ENCODE data around the gene INCA1.

INCA1 gene, protein sequence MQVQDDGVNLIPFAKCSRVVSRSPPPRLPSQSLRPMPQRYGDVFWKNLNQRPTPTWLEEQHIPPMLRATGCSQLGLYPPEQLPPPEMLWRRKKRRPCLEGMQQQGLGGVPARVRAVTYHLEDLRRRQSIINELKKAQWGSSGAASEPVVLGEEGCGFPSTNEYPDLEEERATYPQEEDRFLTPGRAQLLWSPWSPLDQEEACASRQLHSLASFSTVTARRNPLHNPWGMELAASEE

DNA sequence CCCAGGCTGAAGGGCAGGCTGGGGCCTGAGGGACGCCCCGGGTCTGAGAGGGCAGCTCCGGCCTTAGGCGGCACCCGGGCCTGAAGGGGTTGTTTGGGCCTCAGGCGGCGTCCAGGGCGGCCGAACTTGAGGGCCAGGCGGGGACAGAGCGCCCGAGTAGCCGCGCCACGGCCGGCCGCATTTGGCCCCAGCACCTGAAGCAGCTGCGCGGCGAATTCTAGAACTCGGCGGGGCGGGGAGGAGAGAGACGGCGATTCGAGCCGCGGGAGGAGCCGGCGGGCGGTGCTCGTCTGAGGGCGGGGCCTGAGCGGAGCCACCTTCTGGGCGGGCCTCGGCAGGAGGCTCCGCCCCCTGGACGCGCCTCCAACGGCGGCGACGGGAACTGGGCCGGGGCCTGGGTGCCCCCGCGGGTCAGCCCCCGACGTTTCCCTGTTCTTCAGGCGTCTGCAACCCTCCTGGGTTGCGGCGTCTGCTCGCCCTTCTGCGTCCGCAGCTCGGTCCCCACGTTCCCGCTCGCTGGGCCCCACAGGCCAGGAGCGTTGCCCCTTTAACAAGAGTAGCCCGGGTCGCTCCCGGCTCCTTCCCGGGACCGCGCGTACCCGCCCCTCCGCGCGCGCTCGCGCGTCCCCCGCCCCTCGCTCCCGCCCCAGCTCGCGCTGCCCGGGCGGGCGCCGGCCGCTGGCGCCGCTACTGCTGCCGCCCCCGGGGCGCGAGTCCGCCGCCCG is at the start of gene INCA1, which contains the start of gene KIF1C:
Gene INCA1 (minus strand): TSS at position 221 of the 725 bp plus-strand sequence. CDS start 3,085 bp downstream, outside the sequence.
Gene KIF1C (plus strand): TSS at position 649 of the 725 bp plus-strand sequence. CDS start 2,297 bp downstream, outside the sequence.
- Histone ChIP-seq H3K27me3 (replicated peaks; ENCODE audit: control insufficient read depth, insufficient read depth, low read length) (no peaks in the 10 kb centered on the region), H3K4me3 (replicated peaks; ENCODE audit: low read depth, low read length) (peak within 1 kb of the TSS; percentile 96), H3K36me3 (ENCODE audit: control insufficient read depth, insufficient read depth, low read length) (peaks cover 13% of the 10 kb centered on the region)
- DNase-seq (ENCODE audit: extremely low read depth, insufficient read length), result peak; percentile 91
- TF ChIP-seq, protein P1, sequence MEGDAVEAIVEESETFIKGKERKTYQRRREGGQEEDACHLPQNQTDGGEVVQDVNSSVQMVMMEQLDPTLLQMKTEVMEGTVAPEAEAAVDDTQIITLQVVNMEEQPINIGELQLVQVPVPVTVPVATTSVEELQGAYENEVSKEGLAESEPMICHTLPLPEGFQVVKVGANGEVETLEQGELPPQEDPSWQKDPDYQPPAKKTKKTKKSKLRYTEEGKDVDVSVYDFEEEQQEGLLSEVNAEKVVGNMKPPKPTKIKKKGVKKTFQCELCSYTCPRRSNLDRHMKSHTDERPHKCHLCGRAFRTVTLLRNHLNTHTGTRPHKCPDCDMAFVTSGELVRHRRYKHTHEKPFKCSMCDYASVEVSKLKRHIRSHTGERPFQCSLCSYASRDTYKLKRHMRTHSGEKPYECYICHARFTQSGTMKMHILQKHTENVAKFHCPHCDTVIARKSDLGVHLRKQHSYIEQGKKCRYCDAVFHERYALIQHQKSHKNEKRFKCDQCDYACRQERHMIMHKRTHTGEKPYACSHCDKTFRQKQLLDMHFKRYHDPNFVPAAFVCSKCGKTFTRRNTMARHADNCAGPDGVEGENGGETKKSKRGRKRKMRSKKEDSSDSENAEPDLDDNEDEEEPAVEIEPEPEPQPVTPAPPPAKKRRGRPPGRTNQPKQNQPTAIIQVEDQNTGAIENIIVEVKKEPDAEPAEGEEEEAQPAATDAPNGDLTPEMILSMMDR (IDR thresholded peaks at IDR 0.05; ENCODE audit: insufficient read depth, low read length, poor library complexity, severe bottlenecking), result peak; percentile 1

DNA sequence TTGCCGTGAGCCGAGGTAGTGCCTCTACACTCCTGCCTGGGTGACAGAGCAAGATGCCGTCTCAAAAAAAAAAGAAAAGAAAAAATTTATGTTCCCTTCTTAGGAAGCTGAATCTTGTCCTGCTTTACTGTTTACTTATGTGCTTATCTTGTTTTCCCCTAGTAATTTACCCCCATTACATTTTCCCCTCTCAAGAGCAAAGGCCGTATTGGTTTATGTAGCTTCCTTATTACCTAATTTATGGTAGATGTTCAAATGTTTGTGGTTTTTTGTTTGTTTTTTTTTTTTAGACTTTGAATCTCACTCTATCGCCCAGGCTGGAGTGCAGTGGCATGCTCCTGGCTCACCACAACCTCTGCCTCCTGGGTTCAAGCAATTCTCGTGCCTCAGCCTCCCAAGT is 48.2 kb upstream of the INCA1 start:
- H3K36me3 ChIP-seq (ENCODE audit: control insufficient read depth, insufficient read depth, low read length), result no peaks in the 10 kb centered on the region
- H3K27me3 ChIP-seq (replicated peaks; ENCODE audit: control insufficient read depth, insufficient read depth, low read length), result no peaks in the 10 kb centered on the region
- H3K4me3 ChIP-seq (replicated peaks; ENCODE audit: low read depth, low read length), result no peak overlapping the region
- TF ChIP-seq, protein P1 (IDR thresholded peaks at IDR 0.05; ENCODE audit: insufficient read depth, low read length, poor library complexity, severe bottlenecking), result no peak
- no peak for DNase-seq (ENCODE audit: extremely low read depth, insufficient read length)

DNA sequence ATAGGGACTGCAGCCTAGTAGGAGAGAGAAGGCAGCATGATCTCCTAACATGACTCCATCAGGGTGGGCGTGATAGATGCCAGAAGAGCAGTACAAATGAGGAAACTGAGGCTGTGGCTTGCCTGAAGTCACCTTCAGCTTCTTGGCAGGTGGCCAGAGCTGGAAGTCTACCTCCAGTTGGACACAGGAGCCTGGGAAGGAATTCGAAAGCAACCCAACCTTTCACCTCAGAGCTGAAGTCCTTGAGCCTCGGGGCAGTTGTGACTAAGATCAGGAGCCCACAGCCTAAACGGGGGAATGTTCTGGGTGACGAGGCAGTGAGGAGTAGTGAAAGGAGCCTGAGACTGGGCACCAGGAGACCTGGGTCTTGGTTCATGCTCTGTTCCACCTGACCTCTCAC is 47.3 kb upstream of the INCA1 start:
- Histone ChIP-seq H3K27me3 (replicated peaks; ENCODE audit: control insufficient read depth, insufficient read depth, low read length) (no peaks in the 10 kb centered on the region), H3K4me3 (replicated peaks; ENCODE audit: low read depth, low read length) (no peak overlapping the region), H3K36me3 (ENCODE audit: control insufficient read depth, insufficient read depth, low read length) (no peaks in the 10 kb centered on the region)
- TF ChIP-seq, protein P1 (IDR thresholded peaks at IDR 0.05; ENCODE audit: insufficient read depth, low read length, poor library complexity, severe bottlenecking), result no peak
- DNase-seq (ENCODE audit: extremely low read depth, insufficient read length), result no peak

DNA sequence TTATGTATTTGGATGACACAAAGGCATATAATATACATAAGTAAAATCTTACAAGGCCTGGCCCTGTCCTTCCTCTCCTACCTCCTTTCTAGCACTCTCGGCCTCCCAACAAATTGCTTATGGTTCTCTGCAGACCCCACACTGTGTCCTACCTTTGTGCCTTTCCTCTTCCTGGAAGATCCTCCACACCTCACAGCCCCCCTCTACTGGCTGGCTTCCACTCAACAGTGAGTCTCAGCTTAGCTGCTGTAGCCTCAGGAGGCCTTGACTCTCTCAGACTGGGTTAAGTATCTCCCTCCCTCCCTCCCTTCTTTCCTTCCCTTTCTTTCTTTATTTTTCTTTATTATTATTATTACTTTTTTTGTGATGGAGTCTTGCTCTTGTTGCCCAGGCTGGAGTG is 46.2 kb upstream of the INCA1 start:
- no peaks in the 10 kb centered on the region for H3K27me3 ChIP-seq (replicated peaks; ENCODE audit: control insufficient read depth, insufficient read depth, low read length)
- no peak for DNase-seq (ENCODE audit: extremely low read depth, insufficient read length)
- TF ChIP-seq, protein P1 (IDR thresholded peaks at IDR 0.05; ENCODE audit: insufficient read depth, low read length, poor library complexity, severe bottlenecking), result no peak

DNA sequence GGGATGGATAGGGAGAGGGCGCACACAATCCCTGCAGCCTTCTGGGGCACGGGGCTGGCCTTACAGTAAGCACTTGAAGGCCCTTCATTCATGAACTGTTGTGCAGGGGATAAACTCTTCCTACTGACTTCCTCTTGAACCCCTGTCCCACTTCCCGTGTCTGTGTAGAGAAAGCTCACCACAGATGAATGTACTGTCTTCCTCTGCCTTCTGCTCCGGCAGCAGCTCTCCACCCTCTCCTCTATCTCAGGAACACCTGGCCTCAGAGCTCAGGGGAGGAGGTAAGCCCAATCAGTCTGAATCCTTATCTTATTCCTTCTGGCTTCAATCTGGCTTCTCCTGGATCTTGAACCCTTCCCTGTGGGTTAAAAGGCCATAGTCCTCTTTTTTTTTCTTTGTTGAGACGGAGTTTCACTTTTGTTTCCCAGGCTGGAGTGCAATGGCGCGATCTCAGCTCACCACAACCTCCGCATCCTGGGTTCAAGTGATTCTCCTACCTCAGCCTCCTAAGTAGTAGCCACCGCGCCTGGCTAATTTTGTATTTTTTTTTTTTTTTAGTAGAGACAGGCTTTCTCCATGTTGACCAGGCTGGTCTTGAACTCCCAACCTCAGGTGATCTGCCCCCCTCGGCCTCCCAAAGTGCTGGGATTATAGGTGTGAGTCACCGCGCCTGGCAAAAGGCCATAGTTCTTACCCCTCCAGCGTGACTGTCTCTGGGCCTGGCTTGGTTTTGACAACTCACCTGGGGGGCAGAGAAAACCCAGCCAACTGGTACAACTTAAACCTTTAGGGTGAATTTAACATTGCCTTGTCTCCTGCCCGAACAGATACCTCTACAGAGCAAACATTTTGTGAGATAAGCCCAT is 45.1 kb upstream of the INCA1 start:
- DNase-seq (ENCODE audit: extremely low read depth, insufficient read length), result no peak
- H3K27me3 ChIP-seq (replicated peaks; ENCODE audit: control insufficient read depth, insufficient read depth, low read length), result no peaks in the 10 kb centered on the region
- TF ChIP-seq, protein P1 (IDR thresholded peaks at IDR 0.05; ENCODE audit: insufficient read depth, low read length, poor library complexity, severe bottlenecking), result no peak
- H3K4me3 ChIP-seq (replicated peaks; ENCODE audit: low read depth, low read length), result no peak overlapping the region
- H3K36me3 ChIP-seq (ENCODE audit: control insufficient read depth, insufficient read depth, low read length), result no peaks in the 10 kb centered on the region

More for the DNA sequence above, 46.2 kb upstream of the INCA1 start:
- no peaks in the 10 kb centered on the region for H3K36me3 ChIP-seq (ENCODE audit: control insufficient read depth, insufficient read depth, low read length)
- H3K4me3 ChIP-seq (replicated peaks; ENCODE audit: low read depth, low read length), result no peak overlapping the region

All from GM06990 (cell line).